Colonic mucosa (tissue), 4 donors: ENCODE data around the gene ZNF277. TPM values are rescaled to one million over a fixed set of nuclear protein-coding genes. Genes with fewer than 3 reads are reported as not detected.

Experiments used
- DNase-seq: peaks from one replicate; pipeline ENCODE4 v3.0.0-alpha.2; 2020
- H3K27ac ChIP-seq: fragments of 200-600 bp; one replicate; pipeline ENCODE4 v1.8.0; 2021
- H3K27me3 ChIP-seq: fragments of 200-600 bp; one replicate; pipeline ENCODE4 v1.8.0; 2021
- H3K36me3 ChIP-seq: fragments of 200-600 bp; one replicate; pipeline ENCODE4 v1.8.0; 2021
- H3K4me1 ChIP-seq: fragments of 200-600 bp; one replicate; pipeline ENCODE4 v1.8.0; 2021; ENCODE audit warnings: mild to moderate bottlenecking
- H3K4me3 ChIP-seq: fragments of 200-600 bp; one replicate; pipeline ENCODE4 v1.8.0; 2021
- H3K9ac ChIP-seq, 2 donors: one replicate each; pipeline ENCODE4 v1.7.0; 2013; ENCODE audit warnings: control low read depth in 2 of 2, low read depth in 2 of 2, low read length in 2 of 2
- H3K9me3 ChIP-seq: fragments of 200-600 bp; one replicate; pipeline ENCODE4 v1.8.0; 2021
- CTCF ChIP-seq: fragments of 200-600 bp; IDR thresholded peaks from one replicate; pipeline ENCODE4 v1.8.0; 2022; ENCODE audit warnings: antibody characterized with exemption, mild to moderate bottlenecking
- intact Hi-C: fragments of 100-400 bp; cut with DNase I; formaldehyde crosslinking; loops from one replicate; pipeline ENCODE4 v1.14.1; 2022
- total RNA-seq, 2 donors: library from RNA; stranded (reverse); fragmentation: NEBNext Ultra II Directional in 1 of 2; extraction: Animal tissue kit (Norgen Biotek cat#: 25700) in 1 of 2; gene quantifications; one replicate each; pipeline ENCODE4 v1.2.1, GENCODE V29; 2021
- donor health status: healthy.
- donor health status: DM: no; HTN: no; CAD: no.
- donor health status: DM: no; HTN: no; CAD: no.

The ZNF277 gene
- total RNA-seq, 2 donors from 2014 or later: 14.1 to 27.4 TPM

GRCh38 chr7:112171673-112172072 is 34.8 kb upstream of the ZNF277 start:
- no peaks in the 10 kb centered on the region for H3K4me1 ChIP-seq
- H3K36me3 ChIP-seq: no peaks in the 10 kb centered on the region
- no peak overlapping the region for H3K9ac ChIP-seq
- intact Hi-C loops: no loop called here
- no peaks in the 10 kb centered on the region for H3K9me3 ChIP-seq
- no peak for TF ChIP-seq CTCF
- H3K27ac ChIP-seq: no peak overlapping the region
- no peaks in the 10 kb centered on the region for H3K27me3 ChIP-seq
- no peak for DNase-seq
- no peak overlapping the region for H3K4me3 ChIP-seq

GRCh38 chr7:112172870-112173567 is 33.5 kb upstream of the ZNF277 start:
- Histone ChIP-seq H3K9me3 (no peaks in the 10 kb centered on the region), H3K36me3 (no peaks in the 10 kb centered on the region), H3K27ac (no peak overlapping the region), H3K27me3 (no peaks in the 10 kb centered on the region), H3K9ac (no peak overlapping the region), H3K4me3 (no peak overlapping the region), H3K4me1 (no peaks in the 10 kb centered on the region)
- intact Hi-C loops: no loop called here
- DNase-seq: no peak
- TF ChIP-seq CTCF: no peak

GRCh38 chr7:112173568-112173905 is 33.0 kb upstream of the ZNF277 start:
- DNase-seq: no peak
- no peak for TF ChIP-seq CTCF

GRCh38 chr7:112174192-112174591 is 32.3 kb upstream of the ZNF277 start:
- DNase-seq: no peak
- H3K9me3 ChIP-seq: no peaks in the 10 kb centered on the region
- no peaks in the 10 kb centered on the region for H3K27me3 ChIP-seq
- H3K4me1 ChIP-seq: no peaks in the 10 kb centered on the region
- TF ChIP-seq CTCF: no peak
- intact Hi-C loops: no loop called here
- no peak overlapping the region for H3K9ac ChIP-seq
- H3K4me3 ChIP-seq: no peak overlapping the region
- no peak overlapping the region for H3K27ac ChIP-seq
- H3K36me3 ChIP-seq: no peaks in the 10 kb centered on the region

More at GRCh38 chr7:112173568-112173905, 33.0 kb upstream of the ZNF277 start:
- no peak overlapping the region for H3K9ac ChIP-seq
- no peaks in the 10 kb centered on the region for H3K9me3 ChIP-seq
- intact Hi-C loops: no loop called here
- H3K4me3 ChIP-seq: no peak overlapping the region
- H3K27me3 ChIP-seq: no peaks in the 10 kb centered on the region
- no peaks in the 10 kb centered on the region for H3K36me3 ChIP-seq
- no peaks in the 10 kb centered on the region for H3K4me1 ChIP-seq
- H3K27ac ChIP-seq: no peak overlapping the region

GRCh38 chr7:112176241-112176640 is 30.3 kb upstream of the ZNF277 start:
- H3K9ac ChIP-seq: no peak overlapping the region
- no peaks in the 10 kb centered on the region for H3K4me1 ChIP-seq
- no peak for DNase-seq
- H3K9me3 ChIP-seq: no peaks in the 10 kb centered on the region
- H3K27me3 ChIP-seq: no peaks in the 10 kb centered on the region
- no peaks in the 10 kb centered on the region for H3K36me3 ChIP-seq
- no peak overlapping the region for H3K4me3 ChIP-seq
- H3K27ac ChIP-seq: no peak overlapping the region
- TF ChIP-seq CTCF: no peak
- intact Hi-C loops: no loop called here
